K562 (cell line): Measurements from ENCODE around the gene ZDHHC15. TPM values are rescaled to one million over a fixed set of nuclear protein-coding genes. Genes with fewer than 3 reads are reported as not detected.

Source experiments
- ATAC-seq: fragments of 200-7000 bp; cut with Tn5 transposase; 3 replicates; pipeline ENCODE4 v1.9.1; 2020; ENCODE audit warnings: moderate library complexity
- BruUV-seq: library from RNA; stranded (reverse); fragments of 400-500 nt; replicated peaks from 2 replicates; lab custom pipeline; 2021; lab: Mats Ljungman, UMichigan
- CTCF ChIA-PET: fragments of 300-600 bp; formaldehyde crosslinking; extraction: SDS; loops from one replicate; lab custom pipeline; 2021; ENCODE audit warnings: low intra/inter-chr PET ratio; lab: Yijun Ruan, JAX
- POLR2A ChIA-PET: fragments of 300-600, 350-650 bp; sonication (Branson Sonifier 250); formaldehyde crosslinking; extraction: SDS; loops from one replicate; lab custom pipeline; 2021; ENCODE audit warnings: antibody characterized with exemption, inconsistent platforms; lab: Yijun Ruan, JAX
- DNase-seq, 4 experiments: peaks; one replicate each; pipeline versions ENCODE4 v3.0.0 to v3.0.0-alpha.2; 2011 to 2018; ENCODE audit warnings: low spot score in 3 of 4, mixed read lengths in 3 of 4; ENCODE audit errors: extremely low read depth in 1 of 4
- FAIRE-seq: peaks from 2 replicates; lab custom pipeline; 2011; peaks lifted over from hg19 to GRCh38; lab: Jason Lieb, UNC
- H2AFZ ChIP-seq: 2 replicates; pipeline ENCODE4 v1.6.0; 2011; ENCODE audit warnings: low read depth, low read length, control low read depth, inconsistent platforms
- H3K27ac ChIP-seq: fragments of 200-600 bp; 3 replicates; pipeline ENCODE4 v1.8.0; 2011; ENCODE audit warnings: low read depth, mild to moderate bottlenecking, control low read depth, inconsistent platforms, low read length, moderate library complexity, mixed read lengths; ENCODE audit errors: extremely low read depth
- H3K27me3 ChIP-seq, 2 experiments: fragments of 300-600 bp in 1 of 2; 2 replicates in 1 of 2; 3 replicates in 1 of 2; pipeline versions ENCODE4 v1.6.0 to v1.8.0; 2011; ENCODE audit warnings: inconsistent platforms in 2 of 2, low read length in 2 of 2, mild to moderate bottlenecking in 1 of 2, mixed read lengths in 1 of 2, moderate library complexity in 1 of 2; ENCODE audit not compliant: control insufficient read depth in 2 of 2, insufficient read depth in 2 of 2
- H3K36me3 ChIP-seq: fragments of 300-600 bp; 3 replicates; pipeline ENCODE4 v1.8.0; 2011; ENCODE audit warnings: mild to moderate bottlenecking, low read length, inconsistent platforms; ENCODE audit not compliant: control insufficient read depth, insufficient read depth
- H3K4me1 ChIP-seq, 2 experiments: fragments of 200-600 bp in 1 of 2; replicated peaks in 1 of 2; 2 replicates in 1 of 2; 3 replicates in 1 of 2; pipeline versions ENCODE4 v1.5.1 to v1.8.0; 2011; ENCODE audit warnings: inconsistent platforms in 2 of 2, low read length in 2 of 2, mild to moderate bottlenecking in 1 of 2, mixed read lengths in 1 of 2, moderate library complexity in 1 of 2; ENCODE audit not compliant: control insufficient read depth in 2 of 2, insufficient read depth in 2 of 2
- H3K4me2 ChIP-seq: 2 replicates; pipeline ENCODE4 v1.6.1; 2011; ENCODE audit warnings: low read length, control low read depth, inconsistent platforms, mixed read lengths; ENCODE audit not compliant: insufficient read depth
- H3K4me3 ChIP-seq: fragments of 200-600 bp; sonication (generic), shearing (Covaris generic); 2 replicates; pipeline ENCODE4 v1.5.1; 2016; ENCODE audit warnings: control low read depth, inconsistent platforms
- H3K79me2 ChIP-seq: fragments of 200-600 bp; 3 replicates; pipeline ENCODE4 v1.8.0; 2011; ENCODE audit warnings: low read length, inconsistent platforms; ENCODE audit not compliant: control insufficient read depth, insufficient read depth
- H3K9ac ChIP-seq, 2 experiments: 2 replicates each; pipeline versions ENCODE4 v1.6.0 to v1.6.1; 2011; ENCODE audit warnings: low read depth in 2 of 2, low read length in 2 of 2, control low read depth in 1 of 2, inconsistent platforms in 1 of 2, mild to moderate bottlenecking in 1 of 2, mixed read lengths in 1 of 2; ENCODE audit not compliant: insufficient read depth in 1 of 2
- H3K9me1 ChIP-seq: one replicate; pipeline ENCODE4 v1.6.0; 2011; ENCODE audit warnings: inconsistent platforms, mild to moderate bottlenecking, low read length, moderate library complexity; ENCODE audit not compliant: control insufficient read depth, insufficient read depth
- H3K9me3 ChIP-seq: replicated peaks from 2 replicates; pipeline ENCODE4 v1.5.1; 2011; ENCODE audit warnings: low read depth, low read length, inconsistent platforms; ENCODE audit not compliant: control insufficient read depth, insufficient read depth
- H4K20me1 ChIP-seq: replicated peaks from 2 replicates; pipeline ENCODE4 v1.6.1; 2011; ENCODE audit warnings: low read length, inconsistent platforms, mixed read lengths; ENCODE audit not compliant: control insufficient read depth, insufficient read depth
- ELK3 ChIP-seq: fragments of 450-650 bp; formaldehyde crosslinking; IDR thresholded peaks from 2 replicates; pipeline ENCODE4 v1.4.0; 2020; ENCODE audit warnings: mild to moderate bottlenecking
- FOXA1 ChIP-seq: fragments of 450-650 bp; IDR thresholded peaks from 2 replicates; pipeline ENCODE4 v1.6.1; 2016; ENCODE audit warnings: mild to moderate bottlenecking, borderline replicate concordance
- GATA2 ChIP-seq: sonication (generic); formaldehyde crosslinking; IDR thresholded peaks from 2 replicates; pipeline ENCODE4 v1.4.0; 2020; ENCODE audit warnings: mild to moderate bottlenecking, missing genetic modification reagents
- MAFG ChIP-seq: fragments of 450-650 bp; conservative IDR thresholded peaks from 2 replicates; pipeline ENCODE4 v1.6.1; 2016; ENCODE audit warnings: missing genetic modification characterization, missing compliant biosample characterization
- MYNN ChIP-seq, 2 experiments: sonication (generic); formaldehyde crosslinking in 1 of 2; IDR thresholded peaks; 2 replicates each; pipeline versions ENCODE4 v1.5.0 to v1.6.1; 2016 to 2020; ENCODE audit warnings: antibody characterized with exemption in 1 of 2, missing genetic modification reagents in 1 of 2
- REST ChIP-seq, 2 experiments: fragments of 450-650 bp; formaldehyde crosslinking in 1 of 2; IDR thresholded peaks; 2 replicates each; pipeline versions ENCODE4 v1.4.0 to v1.6.1; 2014 to 2020; ENCODE audit warnings: mild to moderate bottlenecking in 2 of 2, borderline replicate concordance in 1 of 2, low read depth in 1 of 2
- RFX1 ChIP-seq: fragments of 450-650 bp; IDR thresholded peaks from 2 replicates; pipeline ENCODE4 v1.6.1; 2016; ENCODE audit warnings: mild to moderate bottlenecking, moderate library complexity
- SMARCA5 ChIP-seq: fragments of 450-650 bp; IDR thresholded peaks from 2 replicates; pipeline ENCODE4 v1.6.1; 2016
- SNIP1 ChIP-seq: fragments of 450-650 bp; IDR thresholded peaks from 2 replicates; pipeline ENCODE4 v1.7.1; 2017; ENCODE audit warnings: low read depth, mild to moderate bottlenecking
- SP2 ChIP-seq: IDR thresholded peaks from 2 replicates; pipeline ENCODE4 v1.6.1; 2011; ENCODE audit warnings: mild to moderate bottlenecking, low read depth, low read length, moderate library complexity; ENCODE audit not compliant: poor library complexity, severe bottlenecking; ENCODE audit errors: extremely low read depth
- SREBF1 ChIP-seq: fragments of 150-350 bp; IDR thresholded peaks from 2 replicates; pipeline ENCODE4 v1.6.1; 2014; ENCODE audit warnings: antibody characterized with exemption, low read depth, low read length, borderline replicate concordance
- TCF7L2 ChIP-seq: fragments of 150-350 bp; IDR thresholded peaks from 2 replicates; pipeline ENCODE4 v1.6.1; 2016; ENCODE audit warnings: low read depth, mild to moderate bottlenecking, low read length, moderate library complexity
- ZNF143 ChIP-seq: sonication (generic); formaldehyde crosslinking; IDR thresholded peaks from 2 replicates; pipeline ENCODE4 v1.9.0; 2022; ENCODE audit warnings: mild to moderate bottlenecking, missing genetic modification reagents
- WGBS: fragments of 100-300 bp; shearing (Covaris generic); methylation state at CpG from one replicate; pipeline ENCODE4 v1.1.6; 2016; ENCODE audit warnings: low coverage, mixed read lengths; ENCODE audit not compliant: insufficient coverage; ENCODE audit errors: missing lambda C conversion rate; 5-methylcytosine and 5-hydroxymethylcytosine counted together
- in situ Hi-C: fragments of 300-500 bp; cut with MboI; formaldehyde crosslinking; loops from 4 replicates; pipeline ENCODE4 v1.15.0; 2018; ENCODE audit warnings: inconsistent platforms, mixed read lengths
- intact Hi-C: fragments of 100-400 bp; cut with micrococcal nuclease; formaldehyde crosslinking; loops from 2 replicates; pipeline ENCODE4 v1.14.2; 2022
- polyA plus RNA-seq, 8 experiments: library from polyadenylated mRNA; depleted of rRNA in 4 of 8; stranded (reverse) in 5 of 8; unstranded in 3 of 8; fragments of >200 nt; fragmentation: Nextera tagmentation in 2 of 8; fragmentation: Illumina TruSeq in 1 of 8; extraction: Ambion mirVana in 2 of 8; extraction: Trizol in 1 of 8; gene quantifications; 2 replicates each; pipeline versions ENCODE4 v1.2.1 to v1.2.3, GENCODE V29; 2011 to 2014; ENCODE audit warnings: inconsistent platforms in 1 of 8, missing spikeins in 1 of 8
- total RNA-seq, 7 experiments: library from RNA; depleted of rRNA in 6 of 7; stranded (reverse); fragments of >200 nt in 6 of 7; fragmentation: Illumina TruSeq in 2 of 7; extraction: Trizol in 2 of 7; gene quantifications; 2 replicates each; pipeline versions ENCODE4 v1.2.1 to v1.2.3, GENCODE V29; 2011 to 2021; ENCODE audit warnings: low replicate concordance in 1 of 7
- TF ChIP-seq, protein P1 (sequence below): fragments of 250-450 bp; sonication (Bioruptor Pico); IDR thresholded peaks from 2 replicates; pipeline ENCODE4 v1.5.0; 2021

ZDHHC15 gene
- total and polyA plus RNA-seq, 9 of the 15 experiments (the other 6 are each of a cell fraction or from before 2014, with no cell fraction given), result 0.01 to 0.07 (median 0.04) TPM; not detected in 4

GRCh38 chrX:75366861-75367260 is 156.0 kb downstream of the ZDHHC15 start:
- in situ Hi-C loops, result no loop called here
- Histone ChIP-seq H3K36me3 (no peaks in the 10 kb centered on the region), H3K4me2 (no peak overlapping the region), H3K4me1 (no peaks in the 10 kb centered on the region), H3K79me2 (no peaks in the 10 kb centered on the region), H3K9me1 (no peaks in the 10 kb centered on the region), H3K27ac (no peak overlapping the region), H3K9me3 (no peaks in the 10 kb centered on the region), H2AFZ (no peak overlapping the region), H4K20me1 (no peaks in the 10 kb centered on the region), H3K4me3 (no peak overlapping the region), H3K27me3 (no peaks in the 10 kb centered on the region), H3K9ac (no peak overlapping the region)
- DNase-seq (no peak), FAIRE-seq (no peak), ATAC-seq (no peak)
- intact Hi-C loops, result no loop called here
- no TSS peak for BruUV-seq
- CTCF ChIA-PET, result no interaction called here
- WGBS, result 0% methylated on average over 2 of the region's 2 CpGs
- POLR2A ChIA-PET, result no interaction called here
- no peak for TF ChIP-seq FOXA1
- TF ChIP-seq SMARCA5, result no peak
- TF ChIP-seq ZNF143 (CRISPR knock-in tag), result no peak
- TF ChIP-seq MAFG, result no peak
- no peak for TF ChIP-seq SREBF1
- no peak for TF ChIP-seq RFX1
- no peak for TF ChIP-seq TCF7L2
- no peak for TF ChIP-seq GATA2 (CRISPR knock-in tag)
- no peak for TF ChIP-seq MYNN (IDR thresholded peaks at IDR 0.05)
- no peak for TF ChIP-seq MYNN (CRISPR knock-in tag; IDR thresholded peaks at IDR 0.05)
- TF ChIP-seq SP2, result no peak
- TF ChIP-seq, protein P1, sequence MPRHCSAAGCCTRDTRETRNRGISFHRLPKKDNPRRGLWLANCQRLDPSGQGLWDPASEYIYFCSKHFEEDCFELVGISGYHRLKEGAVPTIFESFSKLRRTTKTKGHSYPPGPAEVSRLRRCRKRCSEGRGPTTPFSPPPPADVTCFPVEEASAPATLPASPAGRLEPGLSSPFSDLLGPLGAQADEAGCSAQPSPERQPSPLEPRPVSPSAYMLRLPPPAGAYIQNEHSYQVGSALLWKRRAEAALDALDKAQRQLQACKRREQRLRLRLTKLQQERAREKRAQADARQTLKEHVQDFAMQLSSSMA, result no peak
- no peak for TF ChIP-seq REST (IDR thresholded peaks at IDR 0.05; ENCODE audit: borderline replicate concordance)
- no peak for TF ChIP-seq REST (CRISPR knock-in tag; IDR thresholded peaks at IDR 0.05; ENCODE audit: low read depth)
- TF ChIP-seq ELK3 (CRISPR knock-in tag), result no peak
- no peak for TF ChIP-seq SNIP1
